Measurements from ENCODE around the gene C20orf96.

C20orf96 gene

GRCh38 chr20:276620-277495, 13.7 kb downstream of the C20orf96 start:
- FAIRE-seq (no peak), DNase-seq (ENCODE audit: insufficient read length, low spot score) (no peak)
- TF ChIP-seq CTCF (IDR thresholded peaks at IDR 0.05; ENCODE audit: insufficient read depth, missing control alignments) = no peak

- DNase-seq (ENCODE audit: insufficient read length, low spot score) (no peak), FAIRE-seq (no peak)
- no peak for TF ChIP-seq CTCF (IDR thresholded peaks at IDR 0.05; ENCODE audit: insufficient read depth, missing control alignments)
Measured at GRCh38 chr20:275791-276190, 14.8 kb downstream of the C20orf96 start.

GRCh38 chr20:273884-274283, 16.7 kb downstream of the C20orf96 start:
- no peak for FAIRE-seq

GRCh38 chr20:272718-273117, 17.8 kb downstream of the C20orf96 start:
- FAIRE-seq = no peak
- TF ChIP-seq CTCF (IDR thresholded peaks at IDR 0.05; ENCODE audit: insufficient read depth, missing control alignments) = no peak
- DNase-seq (ENCODE audit: insufficient read length, low spot score) = no peak

More at GRCh38 chr20:273884-274283, 16.7 kb downstream of the C20orf96 start:
- DNase-seq (ENCODE audit: insufficient read length, low spot score) = no peak
- no peak for TF ChIP-seq CTCF (IDR thresholded peaks at IDR 0.05; ENCODE audit: insufficient read depth, missing control alignments)

GRCh38 chr20:271528-271927, 19.0 kb downstream of the C20orf96 start:
- TF ChIP-seq CTCF (IDR thresholded peaks at IDR 0.05; ENCODE audit: insufficient read depth, missing control alignments) = no peak
- DNase-seq (ENCODE audit: insufficient read length, low spot score) (no peak), FAIRE-seq (no peak)

- FAIRE-seq = no peak
- DNase-seq (ENCODE audit: insufficient read length, low spot score) = no peak
- TF ChIP-seq CTCF (IDR thresholded peaks at IDR 0.05; ENCODE audit: insufficient read depth, missing control alignments) = no peak
Measured at GRCh38 chr20:271069-271468, 19.5 kb downstream of the C20orf96 start.

- no peak for FAIRE-seq
Measured at GRCh38 chr20:270517-270916, 20.0 kb downstream of the C20orf96 start.

More at GRCh38 chr20:270517-270916, 20.0 kb downstream of the C20orf96 start:
- no peak for DNase-seq (ENCODE audit: insufficient read length, low spot score)
- TF ChIP-seq CTCF (IDR thresholded peaks at IDR 0.05; ENCODE audit: insufficient read depth, missing control alignments) = no peak
